COR-L47 (cell line): Measurements from ENCODE around the gene CDK18.

Source experiments
- DNase-seq: peaks from one replicate; lab custom pipeline; 2025; lab: John Stamatoyannopoulos, UW

Gene CDK18

GRCh38 chr1:205537386-205538018 lies 33.0 kb downstream of the CDK18 start:
- DNase-seq, result no peak

GRCh38 chr1:205538235-205538840 lies 33.9 kb downstream of the CDK18 start:
- DNase-seq, result no peak

GRCh38 chr1:205541161-205541886 lies 36.9 kb downstream of the CDK18 start:
- DNase-seq, result no peak

- DNase-seq, result no peak
Measured at GRCh38 chr1:205542367-205542766, 37.9 kb downstream of the CDK18 start.

GRCh38 chr1:205543351-205544301 lies 39.2 kb downstream of the CDK18 start:
- peak; percentile 84 for DNase-seq

GRCh38 chr1:205545001-205545919 lies 40.8 kb downstream of the CDK18 start:
- no peak for DNase-seq

GRCh38 chr1:205545991-205546390 lies 41.5 kb downstream of the CDK18 start:
- no peak for DNase-seq

- DNase-seq, result no peak
Measured at GRCh38 chr1:205546541-205546940, 42.1 kb downstream of the CDK18 start.

GRCh38 chr1:205547936-205548827 lies 43.7 kb downstream of the CDK18 start:
- no peak for DNase-seq

- no peak for DNase-seq
Measured at GRCh38 chr1:205554026-205554811, 49.8 kb downstream of the CDK18 start.

- DNase-seq, result no peak
Measured at GRCh38 chr1:205561501-205562203, 57.2 kb downstream of the CDK18 start.

GRCh38 chr1:205563927-205564441 lies 59.5 kb downstream of the CDK18 start:
- DNase-seq, result no peak

- DNase-seq, result no peak
Measured at GRCh38 chr1:205565799-205566198, 61.3 kb downstream of the CDK18 start.

GRCh38 chr1:205567716-205568115 lies 63.2 kb downstream of the CDK18 start:
- no peak for DNase-seq

- DNase-seq, result no peak
Measured at GRCh38 chr1:205568135-205568468, 63.6 kb downstream of the CDK18 start.

- no peak for DNase-seq
Measured at GRCh38 chr1:205568469-205569361, 64.2 kb downstream of the CDK18 start.

- DNase-seq, result no peak
Measured at GRCh38 chr1:205569411-205570172, 65.1 kb downstream of the CDK18 start.
